Glutamatergic neuron (in vitro differentiated cells): ENCODE results near the gene SPAG17. TPM values are rescaled to one million over a fixed set of nuclear protein-coding genes. Genes with fewer than 3 reads are reported as not detected.

Experiments used
- DNase-seq: peaks from one replicate; pipeline ENCODE4 v3.0.0; 2022
- H3K27ac Mint-ChIP-seq: one replicate; pipeline ENCODE4 v1.8.0; 2020; ENCODE audit warnings: mild to moderate bottlenecking, mixed read lengths, inconsistent platforms; ENCODE audit not compliant: unreplicated experiment
- H3K27me3 Mint-ChIP-seq: one replicate; pipeline ENCODE4 v1.8.0; 2020; ENCODE audit warnings: mild to moderate bottlenecking, moderate library complexity, mixed read lengths, inconsistent platforms; ENCODE audit not compliant: unreplicated experiment
- H3K36me3 Mint-ChIP-seq: one replicate; pipeline ENCODE4 v1.8.0; 2020; ENCODE audit warnings: mild to moderate bottlenecking, mixed read lengths, inconsistent platforms; ENCODE audit not compliant: unreplicated experiment
- H3K4me1 Mint-ChIP-seq: one replicate; pipeline ENCODE4 v1.8.0; 2020; ENCODE audit warnings: mild to moderate bottlenecking, low read depth, mixed read lengths, inconsistent platforms; ENCODE audit not compliant: unreplicated experiment
- H3K4me3 Mint-ChIP-seq: one replicate; pipeline ENCODE4 v1.8.0; 2020; ENCODE audit warnings: mild to moderate bottlenecking, mixed read lengths, inconsistent platforms; ENCODE audit not compliant: unreplicated experiment
- H3K9me3 Mint-ChIP-seq: one replicate; pipeline ENCODE4 v1.8.0; 2020; ENCODE audit warnings: mild to moderate bottlenecking, moderate library complexity, mixed read lengths, inconsistent platforms; ENCODE audit not compliant: unreplicated experiment
- total RNA-seq: library from RNA; stranded (reverse); fragmentation: NEBNext Ultra II Directional; extraction: Animal tissue kit (Norgen Biotek cat#: 25700); gene quantifications from one replicate; pipeline ENCODE4 v1.2.1, GENCODE V29; 2021; ENCODE audit not compliant: unreplicated experiment
- TF ChIP-seq, protein P1 (sequence below): fragments of 200-600 bp; sonication (generic); IDR thresholded peaks from one replicate; pipeline ENCODE4 v1.5.0; 2021; ENCODE audit not compliant: partially characterized antibody, unreplicated experiment

Gene SPAG17
- total RNA-seq, 1 donor from 2014 or later: not detected

- H3K36me3 Mint-ChIP-seq: no peaks in the 10 kb centered on the region
- DNase-seq: no peak
- H3K27ac Mint-ChIP-seq: no peak overlapping the region
- no peaks in the 10 kb centered on the region for H3K27me3 Mint-ChIP-seq
- TF ChIP-seq, protein P1, sequence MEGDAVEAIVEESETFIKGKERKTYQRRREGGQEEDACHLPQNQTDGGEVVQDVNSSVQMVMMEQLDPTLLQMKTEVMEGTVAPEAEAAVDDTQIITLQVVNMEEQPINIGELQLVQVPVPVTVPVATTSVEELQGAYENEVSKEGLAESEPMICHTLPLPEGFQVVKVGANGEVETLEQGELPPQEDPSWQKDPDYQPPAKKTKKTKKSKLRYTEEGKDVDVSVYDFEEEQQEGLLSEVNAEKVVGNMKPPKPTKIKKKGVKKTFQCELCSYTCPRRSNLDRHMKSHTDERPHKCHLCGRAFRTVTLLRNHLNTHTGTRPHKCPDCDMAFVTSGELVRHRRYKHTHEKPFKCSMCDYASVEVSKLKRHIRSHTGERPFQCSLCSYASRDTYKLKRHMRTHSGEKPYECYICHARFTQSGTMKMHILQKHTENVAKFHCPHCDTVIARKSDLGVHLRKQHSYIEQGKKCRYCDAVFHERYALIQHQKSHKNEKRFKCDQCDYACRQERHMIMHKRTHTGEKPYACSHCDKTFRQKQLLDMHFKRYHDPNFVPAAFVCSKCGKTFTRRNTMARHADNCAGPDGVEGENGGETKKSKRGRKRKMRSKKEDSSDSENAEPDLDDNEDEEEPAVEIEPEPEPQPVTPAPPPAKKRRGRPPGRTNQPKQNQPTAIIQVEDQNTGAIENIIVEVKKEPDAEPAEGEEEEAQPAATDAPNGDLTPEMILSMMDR: no peak
- no peaks in the 10 kb centered on the region for H3K4me1 Mint-ChIP-seq
- H3K9me3 Mint-ChIP-seq: no peaks in the 10 kb centered on the region
- H3K4me3 Mint-ChIP-seq: no peak overlapping the region
These were observed 19.6 kb upstream of the SPAG17 start for GRCh38 chr1:118204648-118205047.

DNA sequence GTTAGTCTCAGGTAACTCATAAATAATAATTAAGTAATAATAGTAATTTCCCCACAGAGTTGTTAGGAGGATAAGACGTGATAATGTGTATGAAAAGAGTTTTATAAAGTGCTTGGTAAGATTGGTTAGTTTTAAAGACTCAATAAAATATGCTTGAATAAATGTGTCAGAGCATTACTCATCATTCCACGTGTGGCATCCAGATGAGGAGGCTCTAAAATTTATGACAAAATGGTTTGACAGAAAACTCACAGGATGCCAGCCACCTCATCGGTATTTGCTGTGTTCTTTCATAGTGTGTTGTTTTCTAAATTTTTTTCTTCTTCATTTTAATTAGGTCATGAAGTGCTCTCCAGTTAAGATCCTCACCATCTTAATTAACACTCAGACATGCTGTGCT lies 19.1 kb upstream of the SPAG17 start:
- Mint-ChIP-seq H3K27me3 (no peaks in the 10 kb centered on the region), H3K4me3 (no peak overlapping the region), H3K4me1 (no peaks in the 10 kb centered on the region), H3K36me3 (no peaks in the 10 kb centered on the region), H3K9me3 (no peaks in the 10 kb centered on the region), H3K27ac (no peak overlapping the region)
- TF ChIP-seq, protein P1: no peak
- DNase-seq: no peak

- Mint-ChIP-seq H3K4me1 (no peaks in the 10 kb centered on the region), H3K9me3 (no peaks in the 10 kb centered on the region), H3K27me3 (no peaks in the 10 kb centered on the region), H3K36me3 (no peaks in the 10 kb centered on the region), H3K4me3 (no peak overlapping the region), H3K27ac (no peak overlapping the region)
- TF ChIP-seq, protein P1: no peak
- DNase-seq: no peak
These were observed 17.1 kb upstream of the SPAG17 start for GRCh38 chr1:118202076-118202608.

DNA sequence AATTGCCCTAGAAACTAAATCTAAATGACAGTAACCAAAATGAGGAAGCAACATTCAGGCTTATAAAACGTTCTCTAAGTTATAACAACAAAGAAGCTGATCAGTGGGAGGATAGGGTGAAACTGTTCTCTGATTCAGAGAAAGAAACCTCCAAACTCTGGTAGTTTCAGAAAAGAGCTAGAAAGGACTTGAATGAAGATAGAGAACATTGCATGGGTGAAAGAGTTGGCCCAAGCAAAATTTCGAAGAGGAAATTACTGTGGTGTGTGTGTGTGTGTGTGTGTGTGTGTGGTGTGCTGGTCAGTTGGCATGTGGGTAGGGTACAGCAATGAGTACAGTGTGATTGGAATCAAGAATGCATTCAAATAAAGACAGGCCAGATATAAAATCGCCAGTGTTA lies 16.5 kb upstream of the SPAG17 start:
- TF ChIP-seq, protein P1: no peak
- H3K9me3 Mint-ChIP-seq: no peaks in the 10 kb centered on the region
- no peaks in the 10 kb centered on the region for H3K27me3 Mint-ChIP-seq
- no peak for DNase-seq
- no peak overlapping the region for H3K4me3 Mint-ChIP-seq
- H3K36me3 Mint-ChIP-seq: no peaks in the 10 kb centered on the region
- no peak overlapping the region for H3K27ac Mint-ChIP-seq
- no peaks in the 10 kb centered on the region for H3K4me1 Mint-ChIP-seq

- Mint-ChIP-seq H3K9me3 (no peaks in the 10 kb centered on the region), H3K36me3 (no peaks in the 10 kb centered on the region), H3K27me3 (no peaks in the 10 kb centered on the region), H3K4me1 (no peaks in the 10 kb centered on the region), H3K4me3 (no peak overlapping the region), H3K27ac (no peak overlapping the region)
- TF ChIP-seq, protein P1: no peak
- DNase-seq: no peak
These were observed 15.8 kb upstream of the SPAG17 start for GRCh38 chr1:118200836-118201235.
